Parathyroid adenoma (tissue), 2 donors: ENCODE results near the gene UGT1A3.
"Not testable (repeated sequence)": the region's sequence is repeated elsewhere in the genome, so short reads cannot be mapped to it uniquely, and the experiment has no call there.

ENCODE experiments used
- H2AFZ ChIP-seq: fragments of 300-600 bp; sonication (generic); one replicate; pipeline ENCODE4 v1.7.0; 2017; ENCODE audit warnings: antibody characterized with exemption, mild to moderate bottlenecking
- H3K27ac ChIP-seq: fragments of 300-600 bp; sonication (generic); one replicate; pipeline ENCODE4 v1.7.0; 2017
- H3K27me3 ChIP-seq: fragments of 300-600 bp; sonication (generic); one replicate; pipeline ENCODE4 v1.7.0; 2017; ENCODE audit warnings: low read length; ENCODE audit not compliant: control insufficient read depth, insufficient read depth
- H3K36me3 ChIP-seq: fragments of 300-600 bp; sonication (generic); one replicate; pipeline ENCODE4 v1.7.0; 2017; ENCODE audit warnings: low read length; ENCODE audit not compliant: control insufficient read depth, insufficient read depth
- H3K4me1 ChIP-seq: fragments of 300-600 bp; sonication (generic); one replicate; pipeline ENCODE4 v1.7.0; 2017; ENCODE audit warnings: control low read depth
- H3K4me2 ChIP-seq: fragments of 300-600 bp; sonication (generic); one replicate; pipeline ENCODE4 v1.7.0; 2017; ENCODE audit warnings: low read length
- H3K4me3 ChIP-seq: fragments of 300-600 bp; sonication (generic); one replicate; pipeline ENCODE4 v1.7.0; 2017; ENCODE audit warnings: low read depth, low read length
- H3K79me2 ChIP-seq: fragments of 300-600 bp; sonication (generic); one replicate; pipeline ENCODE4 v1.7.0; 2017; ENCODE audit warnings: control low read depth
- H3K9ac ChIP-seq: fragments of 300-600 bp; sonication (generic); one replicate; pipeline ENCODE4 v1.7.0; 2017; ENCODE audit warnings: mild to moderate bottlenecking
- H3K9me3 ChIP-seq: fragments of 300-600 bp; sonication (generic); one replicate; pipeline ENCODE4 v1.7.0; 2017; ENCODE audit warnings: low read length; ENCODE audit not compliant: control insufficient read depth
- TF ChIP-seq, protein P1 (sequence below): fragments of 300-600 bp; sonication (generic); IDR thresholded peaks from one replicate; pipeline ENCODE4 v1.7.0; 2017; ENCODE audit warnings: antibody characterized with exemption, mild to moderate bottlenecking
- donor health status: primary hyperparathyroidism.

UGT1A3 gene

DNA sequence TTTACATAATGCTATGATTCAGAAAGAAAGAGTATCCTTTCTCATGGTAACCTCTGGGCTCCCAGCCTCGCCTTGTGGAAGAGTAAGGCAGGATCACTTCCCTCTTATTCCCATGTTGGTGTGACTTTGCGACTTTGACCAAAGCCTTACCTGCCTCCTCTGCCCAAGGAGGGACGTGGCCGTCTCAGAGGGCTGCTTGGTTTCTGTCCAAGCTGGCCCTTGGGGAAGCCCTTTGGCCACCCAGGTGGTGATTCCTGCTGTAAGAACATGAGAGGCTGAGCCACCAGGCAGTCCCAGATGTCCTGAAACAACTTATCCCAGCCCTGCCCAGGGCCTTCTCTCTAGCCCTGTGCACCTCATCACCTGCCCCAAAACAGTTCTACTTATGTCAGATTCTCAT, 30.1 kb upstream of the UGT1A3 start:
- H3K4me2 ChIP-seq = no peak overlapping the region
- H3K4me3 ChIP-seq = no peak overlapping the region

DNA sequence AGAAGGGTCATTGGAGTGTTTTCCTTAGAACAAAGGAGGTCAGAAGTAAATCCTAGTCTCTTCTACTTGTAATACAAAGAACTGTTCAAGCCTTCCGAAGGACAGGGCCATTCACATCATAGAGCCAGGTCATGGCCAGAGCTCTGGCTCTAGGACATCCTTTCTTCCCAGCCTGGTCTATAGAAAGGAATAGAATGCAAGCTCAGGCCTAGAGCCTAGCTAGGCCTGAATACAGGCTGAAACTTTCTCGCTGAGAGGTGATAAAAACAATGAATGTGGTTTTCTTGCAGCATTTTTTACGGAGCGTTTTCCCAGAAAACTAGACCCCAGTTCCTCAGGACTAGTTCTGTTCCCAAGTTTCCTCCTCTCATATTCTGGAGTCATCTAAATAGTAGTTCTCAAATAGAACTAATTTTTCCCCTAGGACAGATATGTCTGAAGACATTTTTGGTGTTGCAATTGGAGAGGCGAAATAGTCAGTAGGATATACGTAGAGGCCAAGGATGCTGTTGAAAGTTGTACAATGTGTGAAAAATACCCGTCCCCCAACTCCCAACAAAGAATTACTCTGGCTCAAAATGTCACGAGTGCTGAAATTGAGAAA, 29.3 kb upstream of the UGT1A3 start:
- Histone ChIP-seq H3K9ac (no peak overlapping the region), H3K27ac (no peak overlapping the region), H3K4me2 (peak overlapping the region; percentile 20), H3K4me1 (peaks cover 5% of the 10 kb centered on the region), H3K4me3 (no peak overlapping the region), H3K27me3 (no peaks in the 10 kb centered on the region), H2AFZ (no peak overlapping the region), H3K79me2 (no peaks in the 10 kb centered on the region), H3K9me3 (no peaks in the 10 kb centered on the region), H3K36me3 (no peaks in the 10 kb centered on the region)
- TF ChIP-seq, protein P1, sequence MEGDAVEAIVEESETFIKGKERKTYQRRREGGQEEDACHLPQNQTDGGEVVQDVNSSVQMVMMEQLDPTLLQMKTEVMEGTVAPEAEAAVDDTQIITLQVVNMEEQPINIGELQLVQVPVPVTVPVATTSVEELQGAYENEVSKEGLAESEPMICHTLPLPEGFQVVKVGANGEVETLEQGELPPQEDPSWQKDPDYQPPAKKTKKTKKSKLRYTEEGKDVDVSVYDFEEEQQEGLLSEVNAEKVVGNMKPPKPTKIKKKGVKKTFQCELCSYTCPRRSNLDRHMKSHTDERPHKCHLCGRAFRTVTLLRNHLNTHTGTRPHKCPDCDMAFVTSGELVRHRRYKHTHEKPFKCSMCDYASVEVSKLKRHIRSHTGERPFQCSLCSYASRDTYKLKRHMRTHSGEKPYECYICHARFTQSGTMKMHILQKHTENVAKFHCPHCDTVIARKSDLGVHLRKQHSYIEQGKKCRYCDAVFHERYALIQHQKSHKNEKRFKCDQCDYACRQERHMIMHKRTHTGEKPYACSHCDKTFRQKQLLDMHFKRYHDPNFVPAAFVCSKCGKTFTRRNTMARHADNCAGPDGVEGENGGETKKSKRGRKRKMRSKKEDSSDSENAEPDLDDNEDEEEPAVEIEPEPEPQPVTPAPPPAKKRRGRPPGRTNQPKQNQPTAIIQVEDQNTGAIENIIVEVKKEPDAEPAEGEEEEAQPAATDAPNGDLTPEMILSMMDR = no peak

More for the DNA sequence above, 30.1 kb upstream of the UGT1A3 start:
- Histone ChIP-seq H3K27me3 (no peaks in the 10 kb centered on the region), H3K27ac (no peak overlapping the region), H3K79me2 (no peaks in the 10 kb centered on the region), H3K9me3 (no peaks in the 10 kb centered on the region), H3K9ac (no peak overlapping the region), H3K4me1 (peaks cover 5% of the 10 kb centered on the region), H3K36me3 (no peaks in the 10 kb centered on the region), H2AFZ (no peak overlapping the region)
- TF ChIP-seq, protein P1 = no peak

DNA sequence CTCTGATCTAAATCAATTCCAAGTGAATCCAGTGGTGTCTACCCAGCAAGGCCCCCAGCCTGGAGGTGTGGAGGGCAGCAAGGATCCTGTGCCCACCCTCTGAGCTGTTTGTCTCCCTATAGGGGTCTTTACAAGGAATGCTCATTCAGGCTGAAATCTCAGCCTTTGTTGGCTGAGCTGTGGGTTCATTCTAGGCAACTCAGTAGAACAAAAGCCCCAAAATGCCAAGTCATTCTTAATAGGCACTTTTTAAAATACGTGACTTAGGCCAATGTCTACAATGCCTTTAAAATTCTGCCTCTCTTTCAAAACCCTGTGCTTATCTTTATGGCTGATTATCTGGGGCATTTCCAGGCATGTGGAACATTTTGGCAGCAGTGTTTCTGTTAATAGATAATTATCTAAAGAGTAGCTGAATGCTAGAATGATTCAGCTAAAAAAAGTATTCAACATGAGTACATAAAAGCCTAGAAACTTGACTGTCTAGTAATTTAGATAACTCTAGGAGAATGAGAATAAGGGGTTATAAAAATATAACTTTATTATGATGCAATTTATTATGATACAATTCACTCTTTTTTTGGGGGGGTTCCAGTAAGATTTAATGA, 28.7 kb upstream of the UGT1A3 start:
- TF ChIP-seq, protein P1 = no peak
- Histone ChIP-seq H3K9ac (no peak overlapping the region), H3K27ac (no peak overlapping the region), H3K27me3 (no peaks in the 10 kb centered on the region), H3K4me1 (peaks cover 5% of the 10 kb centered on the region), H3K36me3 (no peaks in the 10 kb centered on the region), H3K4me2 (peak overlapping the region; percentile 42), H3K9me3 (no peaks in the 10 kb centered on the region), H3K79me2 (no peaks in the 10 kb centered on the region), H3K4me3 (no peak overlapping the region), H2AFZ (no peak overlapping the region)

DNA sequence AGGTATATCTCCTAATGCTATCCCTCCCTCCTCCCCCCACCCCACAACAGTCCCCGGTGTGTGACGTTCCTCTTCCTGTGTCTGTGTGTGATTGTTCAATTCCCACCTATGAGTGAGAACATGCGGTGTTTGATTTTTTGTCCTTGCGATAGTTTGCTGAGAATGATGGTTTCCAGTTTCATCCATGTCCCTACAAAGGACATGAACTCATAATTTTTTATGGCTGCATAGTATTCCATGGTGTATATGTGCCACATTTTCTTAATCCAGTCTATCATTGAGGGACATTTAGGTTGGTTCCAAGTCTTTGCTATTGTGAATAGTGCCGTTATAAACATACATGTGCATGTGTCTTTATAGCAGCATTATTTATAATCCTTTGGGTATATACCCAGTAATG, 28.0 kb upstream of the UGT1A3 start:
- H3K27me3 ChIP-seq, H2AFZ ChIP-seq, H3K79me2 ChIP-seq, H3K4me1 ChIP-seq, H3K9me3 ChIP-seq, H3K27ac ChIP-seq, H3K9ac ChIP-seq, H3K36me3 ChIP-seq, H3K4me3 ChIP-seq, H3K4me2 ChIP-seq: not testable (repeated sequence)

DNA sequence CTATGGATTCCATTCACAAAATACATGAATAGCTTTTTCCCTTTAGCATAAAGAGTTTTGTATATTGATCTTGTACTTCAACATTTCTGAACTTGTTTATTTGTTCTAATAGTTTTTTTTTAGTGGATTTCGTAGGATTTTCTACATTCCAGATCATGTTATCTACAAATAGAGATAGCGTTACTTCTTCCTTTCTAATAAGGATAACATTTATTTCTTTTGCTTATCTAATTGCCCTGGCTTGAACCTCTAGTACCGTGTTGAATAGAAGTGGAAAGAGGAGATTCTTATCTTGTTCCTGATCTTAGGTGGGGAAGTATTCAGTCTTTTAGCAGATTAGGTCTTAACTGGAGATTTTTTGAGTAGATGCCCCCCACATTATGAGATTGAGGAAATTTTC, 26.6 kb upstream of the UGT1A3 start:
- H3K27me3 ChIP-seq = no peaks in the 10 kb centered on the region
- no peaks in the 10 kb centered on the region for H3K79me2 ChIP-seq
- H3K4me2 ChIP-seq = no peak overlapping the region
- no peak overlapping the region for H3K27ac ChIP-seq
- H3K36me3 ChIP-seq = no peaks in the 10 kb centered on the region
- H2AFZ ChIP-seq = no peak overlapping the region
- no peaks in the 10 kb centered on the region for H3K9me3 ChIP-seq
- H3K9ac ChIP-seq = no peak overlapping the region
- no peak overlapping the region for H3K4me3 ChIP-seq
- H3K4me1 ChIP-seq = peaks cover 5% of the 10 kb centered on the region
- TF ChIP-seq, protein P1 = no peak
